ENCODE data around the gene RNASE13.

The RNASE13 gene

GRCh38 chr14:21063479-21063878 is 28.9 kb upstream of the RNASE13 start:
- no peak for DNase-seq

- no peak for DNase-seq
Measured at GRCh38 chr14:21061347-21061668, 26.7 kb upstream of the RNASE13 start.

- no peak for DNase-seq
Measured at GRCh38 chr14:21060614-21061346, 26.2 kb upstream of the RNASE13 start.

GRCh38 chr14:21059842-21060613 is 25.4 kb upstream of the RNASE13 start:
- no peak for DNase-seq

DNA sequence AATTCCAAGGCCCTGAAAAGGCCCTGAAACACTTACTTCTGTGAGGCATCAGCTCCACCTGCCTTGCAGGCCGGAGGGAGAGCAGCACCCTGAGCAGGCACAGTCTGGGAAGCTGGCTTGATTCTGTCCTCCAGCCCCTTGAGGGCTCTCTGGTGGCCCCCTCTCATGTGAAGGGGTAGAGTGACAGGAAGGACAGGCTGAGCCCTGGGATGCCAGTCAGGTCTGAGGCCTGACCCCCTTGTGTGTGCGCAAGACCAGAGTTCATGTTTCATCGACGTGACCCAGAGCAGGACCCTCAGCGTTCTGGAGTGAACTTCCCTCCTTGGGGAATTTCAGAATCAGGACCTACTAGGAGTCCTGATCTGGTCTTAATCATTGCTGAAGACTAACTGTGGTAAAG is 24.3 kb upstream of the RNASE13 start:
- no peak for DNase-seq

DNA sequence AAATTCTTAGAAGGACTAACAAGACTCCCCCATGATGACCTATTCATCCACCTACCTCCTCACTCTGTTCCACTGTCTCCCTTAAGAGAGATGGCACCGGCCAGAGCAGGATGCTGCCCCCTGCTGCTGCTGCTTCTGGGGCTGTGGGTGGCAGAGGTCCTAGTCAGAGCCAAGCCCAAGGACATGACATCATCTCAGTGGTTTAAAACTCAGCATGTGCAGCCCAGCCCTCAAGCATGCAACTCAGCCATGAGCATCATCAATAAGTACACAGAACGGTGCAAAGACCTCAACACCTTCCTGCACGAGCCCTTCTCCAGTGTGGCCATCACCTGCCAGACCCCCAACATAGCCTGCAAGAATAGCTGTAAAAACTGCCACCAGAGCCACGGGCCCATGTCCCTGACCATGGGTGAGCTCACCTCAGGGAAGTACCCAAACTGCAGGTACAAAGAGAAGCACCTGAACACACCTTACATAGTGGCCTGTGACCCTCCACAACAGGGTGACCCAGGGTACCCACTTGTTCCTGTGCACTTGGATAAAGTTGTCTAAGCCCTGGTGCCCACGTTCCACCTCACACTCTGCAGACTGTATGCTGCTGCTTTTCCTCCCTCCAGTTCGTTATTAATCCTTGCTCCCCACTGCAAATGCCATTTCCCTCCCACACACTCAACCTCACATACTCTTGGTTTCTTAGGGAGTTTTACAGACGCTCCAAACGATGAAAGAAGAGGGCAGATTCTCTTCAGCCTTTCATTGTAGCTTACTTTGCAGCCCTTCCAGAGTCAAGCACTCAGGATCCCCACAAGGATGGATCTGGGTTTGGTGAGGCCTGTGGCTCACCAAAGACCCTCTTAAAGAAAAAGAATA is 23.4 kb upstream of the RNASE13 start, which contains the start of gene RNASE8:
TSS of gene RNASE8 (plus strand) at position 20 of the 873 bp plus-strand sequence. CDS start at position 91, 71 bp downstream.
- peak; percentile 35 for DNase-seq

- no peak for DNase-seq
Measured at GRCh38 chr14:21056520-21057163, 22.0 kb upstream of the RNASE13 start.

GRCh38 chr14:21055432-21056117 is 21.0 kb upstream of the RNASE13 start:
- no peak for DNase-seq

DNA sequence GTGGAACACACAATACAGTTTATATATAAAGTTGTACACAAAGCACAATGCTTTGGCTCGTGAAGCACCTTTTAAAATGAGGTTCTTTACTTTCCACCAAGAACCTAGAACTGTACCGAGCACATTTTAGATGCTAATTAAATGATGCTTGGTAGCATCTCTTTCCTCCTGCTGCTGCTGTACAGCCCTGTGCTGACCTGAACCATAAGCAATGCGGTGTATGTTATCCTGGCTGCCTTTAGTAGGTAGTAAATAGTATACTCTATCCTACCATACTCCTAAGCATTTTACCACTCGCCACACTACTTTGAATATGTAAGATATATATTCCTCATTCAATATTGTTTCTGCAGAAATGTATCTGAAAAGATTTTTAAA is 20.1 kb upstream of the RNASE13 start:
- no peak for DNase-seq

DNA sequence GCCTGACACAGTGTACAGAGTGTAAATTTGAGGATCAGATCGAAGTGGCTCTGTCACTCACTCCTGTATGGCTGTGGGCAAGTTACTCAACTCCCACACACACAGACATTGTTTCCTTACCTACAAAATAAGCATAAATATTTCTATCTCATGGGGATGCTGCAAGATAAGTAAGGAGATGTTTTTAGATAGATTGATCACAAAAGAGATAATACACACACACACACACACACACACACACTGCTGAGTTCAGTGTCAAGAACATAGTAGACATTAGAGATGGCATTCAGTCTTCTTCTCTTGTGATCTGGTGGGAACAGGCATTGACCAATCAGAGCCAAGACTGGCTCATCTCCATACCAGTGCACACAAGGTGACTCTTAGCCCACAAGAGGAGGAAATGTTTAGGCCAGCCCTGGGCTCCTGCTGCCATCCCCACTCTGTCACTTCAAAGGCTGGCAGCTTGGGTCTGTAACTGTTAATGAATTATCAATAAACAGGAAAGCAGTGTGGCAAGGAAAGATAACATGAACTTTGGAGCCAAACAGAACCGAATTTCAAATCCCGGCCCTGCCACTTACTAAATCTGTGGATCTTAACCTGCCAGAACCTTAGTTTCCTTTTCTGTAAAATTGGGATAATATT is 19.6 kb upstream of the RNASE13 start:
- no peak for DNase-seq

DNA sequence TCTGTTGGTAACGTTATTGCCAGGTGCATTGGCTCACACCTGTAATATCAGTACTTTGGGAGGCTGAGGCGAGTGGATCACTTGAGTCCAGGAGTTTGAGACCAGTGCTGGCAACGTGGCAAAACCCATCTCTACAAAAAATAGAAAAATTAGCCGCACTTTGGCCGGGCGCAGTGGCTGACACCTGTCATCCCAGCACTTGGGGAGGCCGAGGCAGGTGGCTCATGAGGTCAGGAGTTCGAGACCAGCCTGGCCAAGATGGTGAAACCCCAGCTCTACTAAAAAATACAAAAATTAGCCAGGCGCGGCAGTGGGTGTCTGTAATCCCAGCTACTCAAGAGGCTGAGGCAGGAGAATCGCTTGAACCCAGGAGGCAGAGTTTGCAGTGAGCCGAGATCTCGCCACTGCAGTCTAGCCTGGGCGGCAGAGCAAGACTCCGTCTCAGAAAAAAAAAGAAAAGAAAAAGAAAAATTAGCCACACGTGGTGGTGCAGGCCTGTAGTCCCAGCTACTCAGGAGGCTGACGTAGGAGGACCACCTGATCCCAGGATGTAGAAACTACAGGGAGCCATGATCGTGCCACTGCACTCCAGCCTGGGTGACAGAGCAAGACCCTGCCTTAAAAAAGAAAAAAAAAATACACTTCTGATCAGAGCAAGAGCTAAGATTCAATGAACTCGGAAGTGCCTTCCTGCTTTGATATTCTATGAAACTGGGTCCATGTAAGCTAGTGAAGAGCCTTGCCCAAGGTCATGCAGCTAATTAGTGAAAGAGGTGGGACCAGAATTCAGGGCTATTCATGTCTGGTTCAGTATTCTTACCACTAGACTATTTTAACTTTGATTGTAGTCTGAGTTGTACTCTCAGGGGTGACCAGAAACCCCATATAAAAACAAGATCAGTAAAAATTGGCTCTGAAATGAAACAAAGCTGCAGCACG is 18.8 kb upstream of the RNASE13 start:
- DNase-seq = no peak

DNA sequence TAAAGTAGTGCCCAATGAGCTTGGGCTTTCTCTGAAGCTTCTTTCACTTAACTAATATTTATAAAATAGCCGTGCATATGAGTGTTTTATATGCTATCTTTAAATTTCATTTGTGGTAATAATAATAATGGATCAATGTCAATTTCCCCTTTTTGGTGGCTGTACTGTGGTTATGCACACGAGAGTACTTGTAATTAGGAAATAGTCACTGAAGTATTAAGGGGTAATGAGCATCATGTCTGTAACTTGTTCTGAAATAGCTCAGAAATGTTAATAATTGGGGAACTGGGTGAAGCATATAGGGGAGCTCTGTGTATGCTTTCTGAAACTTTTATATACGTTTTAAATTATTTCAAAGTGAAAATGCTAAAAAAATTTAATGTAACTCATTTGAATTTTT is 16.0 kb upstream of the RNASE13 start:
- DNase-seq = no peak

- no peak for DNase-seq
Measured at GRCh38 chr14:21049271-21049673, 14.7 kb upstream of the RNASE13 start.

- DNase-seq = no peak
Measured at GRCh38 chr14:21048638-21049037, 14.0 kb upstream of the RNASE13 start.

DNA sequence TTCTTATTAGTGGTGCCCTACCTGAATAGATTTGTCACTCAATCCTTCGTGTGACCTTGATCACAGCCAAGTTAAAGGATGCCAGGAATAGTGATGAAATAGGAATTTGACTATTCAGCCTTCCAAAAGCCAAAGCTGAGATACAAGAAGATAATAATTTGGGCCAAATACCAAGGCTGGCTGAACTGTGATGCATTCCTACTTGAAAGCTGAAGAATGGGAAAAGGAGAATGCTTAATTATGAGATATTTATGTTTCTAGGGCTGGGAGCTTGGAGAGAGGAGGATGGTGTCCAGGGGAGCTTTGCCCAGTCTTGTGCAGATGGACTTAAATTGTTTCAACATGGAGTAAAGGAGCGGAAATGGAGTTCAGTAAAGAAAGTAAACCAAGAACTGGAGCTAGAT is 12.8 kb upstream of the RNASE13 start:
- no peak for DNase-seq

GRCh38 chr14:21043974-21044618 is 9.5 kb upstream of the RNASE13 start:
- DNase-seq = no peak

DNA sequence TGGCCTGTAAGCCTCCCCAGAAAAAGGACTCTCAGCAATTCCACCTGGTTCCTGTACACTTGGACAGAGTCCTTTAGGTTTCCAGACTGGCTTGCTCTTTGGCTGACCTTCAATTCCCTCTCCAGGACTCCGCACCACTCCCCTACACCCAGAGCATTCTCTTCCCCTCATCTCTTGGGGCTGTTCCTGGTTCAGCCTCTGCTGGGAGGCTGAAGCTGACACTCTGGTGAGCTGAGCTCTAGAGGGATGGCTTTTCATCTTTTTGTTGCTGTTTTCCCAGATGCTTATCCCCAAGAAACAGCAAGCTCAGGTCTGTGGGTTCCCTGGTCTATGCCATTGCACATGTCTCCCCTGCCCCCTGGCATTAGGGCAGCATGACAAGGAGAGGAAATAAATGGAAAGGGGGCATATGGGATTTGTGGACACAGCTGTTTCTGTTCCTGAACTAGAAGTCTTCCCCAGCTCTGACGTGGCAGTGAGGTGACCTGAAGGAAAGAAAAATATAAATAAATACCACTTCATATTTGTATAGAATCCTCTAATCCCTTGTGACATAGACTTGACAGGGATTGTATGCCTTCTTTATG is 8.9 kb upstream of the RNASE13 start:
- no peak for DNase-seq

GRCh38 chr14:21042918-21043317 is 8.3 kb upstream of the RNASE13 start:
- DNase-seq = no peak

DNA sequence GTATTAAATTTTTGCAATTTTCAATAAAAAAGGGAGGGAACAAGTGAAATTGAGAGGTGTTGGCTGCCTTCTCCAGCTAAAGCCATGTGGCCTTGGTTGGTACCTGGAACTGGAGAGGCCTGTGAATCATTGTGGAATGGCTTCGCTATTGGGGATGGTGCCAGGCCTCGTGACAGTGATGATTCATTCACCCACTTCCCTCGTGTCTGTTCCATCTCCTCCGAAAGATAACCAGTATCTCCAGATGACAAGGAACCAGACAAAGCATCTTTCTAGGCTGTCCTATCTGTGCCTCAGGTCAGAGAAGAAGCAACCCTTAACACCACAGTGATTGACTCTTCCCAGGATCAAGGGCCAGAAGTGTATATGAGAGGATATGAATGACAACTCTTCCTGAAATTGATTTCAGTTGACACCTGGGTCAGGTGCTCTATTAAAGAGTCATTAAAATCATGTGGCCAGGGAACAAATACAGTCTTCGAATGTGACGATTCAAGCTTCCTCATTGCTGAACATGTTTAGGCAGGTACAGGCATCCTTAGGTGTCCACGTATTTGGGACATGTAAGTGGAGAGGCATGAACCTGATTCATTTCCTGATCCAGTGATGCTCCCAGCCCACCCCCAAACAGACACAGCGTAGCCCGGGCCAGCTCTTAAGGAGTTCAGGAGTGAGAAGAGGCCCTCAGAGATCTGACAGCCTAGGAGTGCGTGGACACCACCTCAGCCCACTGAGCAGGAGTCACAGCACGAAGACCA is 7.2 kb upstream of the RNASE13 start, which contains the start of gene RNASE7:
TSS of gene RNASE7 (plus strand) at position 687 of the 758 bp plus-strand sequence. CDS start 631 bp downstream, outside the sequence.
- no peak for DNase-seq

All from suppressor macrophage treated with lipopolysaccharide for 4 hours (primary cell).